HepG2 (cell line): Measurements from ENCODE around the gene CAMTA1.

Experiments
- KAT2B ChIP-seq: fragments of 150-350 bp; IDR thresholded peaks from 2 replicates; pipeline ENCODE4 v1.6.1; 2014; ENCODE audit warnings: low read depth, low read length, borderline replicate concordance
- NFIB ChIP-seq: sonication (generic); formaldehyde crosslinking; IDR thresholded peaks from 2 replicates; pipeline ENCODE4 v1.9.0; 2021; ENCODE audit warnings: missing genetic modification reagents, mild to moderate bottlenecking, borderline replicate concordance
- ZNF143 ChIP-seq: sonication (generic); formaldehyde crosslinking; IDR thresholded peaks from 2 replicates; pipeline ENCODE4 v1.4.0; 2020; ENCODE audit warnings: missing genetic modification reagents
- ZNF263 ChIP-seq: sonication (generic); formaldehyde crosslinking; IDR thresholded peaks from 2 replicates; pipeline ENCODE4 v1.4.0; 2020; ENCODE audit warnings: missing genetic modification reagents
- TF ChIP-seq, protein P1 (sequence below): sonication (generic); formaldehyde crosslinking; IDR thresholded peaks from 2 replicates; pipeline ENCODE4 v1.4.0; 2020; ENCODE audit warnings: mild to moderate bottlenecking, missing genetic modification reagents
- TF ChIP-seq, protein P2 (sequence below): sonication (generic); formaldehyde crosslinking; IDR thresholded peaks from 2 replicates; pipeline ENCODE4 v1.4.0; 2020; ENCODE audit warnings: mild to moderate bottlenecking, missing genetic modification reagents
- TF ChIP-seq, protein P3 (sequence below): sonication (generic); formaldehyde crosslinking; IDR thresholded peaks from 2 replicates; pipeline ENCODE4 v1.5.0; 2020; ENCODE audit warnings: mild to moderate bottlenecking, missing genetic modification reagents, moderate library complexity
- TF ChIP-seq, protein P4 (sequence below): sonication (generic); formaldehyde crosslinking; IDR thresholded peaks from 2 replicates; pipeline ENCODE4 v1.4.0; 2020; ENCODE audit warnings: missing genetic modification reagents
- TF ChIP-seq, protein P5 (sequence below): IDR thresholded peaks from 2 replicates; pipeline ENCODE4 v1.6.1; 2016; ENCODE audit warnings: missing compliant biosample characterization, missing genetic modification reagents, borderline replicate concordance

DNA sequence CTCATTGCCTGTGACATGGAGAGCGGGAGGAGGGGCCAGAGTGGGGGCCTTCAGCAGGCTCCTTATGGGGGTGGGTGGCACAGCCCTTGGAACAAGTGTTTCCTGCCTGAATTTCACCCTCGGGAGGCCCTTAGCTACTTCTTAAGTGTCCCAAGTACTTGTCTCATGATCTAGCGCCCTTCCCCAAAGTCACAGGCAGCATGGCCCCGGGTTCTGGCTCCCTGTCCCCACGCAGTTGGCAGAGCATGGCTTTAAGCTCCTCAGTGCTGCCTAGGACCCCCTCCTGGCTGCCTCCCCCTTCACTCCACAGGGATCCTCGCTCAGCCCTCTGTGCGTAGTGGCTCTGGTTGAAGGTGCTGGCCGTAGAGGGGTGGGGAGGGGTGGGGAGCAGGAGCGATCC is 197.2 kb downstream of the CAMTA1 start:
- TF ChIP-seq, protein P1, sequence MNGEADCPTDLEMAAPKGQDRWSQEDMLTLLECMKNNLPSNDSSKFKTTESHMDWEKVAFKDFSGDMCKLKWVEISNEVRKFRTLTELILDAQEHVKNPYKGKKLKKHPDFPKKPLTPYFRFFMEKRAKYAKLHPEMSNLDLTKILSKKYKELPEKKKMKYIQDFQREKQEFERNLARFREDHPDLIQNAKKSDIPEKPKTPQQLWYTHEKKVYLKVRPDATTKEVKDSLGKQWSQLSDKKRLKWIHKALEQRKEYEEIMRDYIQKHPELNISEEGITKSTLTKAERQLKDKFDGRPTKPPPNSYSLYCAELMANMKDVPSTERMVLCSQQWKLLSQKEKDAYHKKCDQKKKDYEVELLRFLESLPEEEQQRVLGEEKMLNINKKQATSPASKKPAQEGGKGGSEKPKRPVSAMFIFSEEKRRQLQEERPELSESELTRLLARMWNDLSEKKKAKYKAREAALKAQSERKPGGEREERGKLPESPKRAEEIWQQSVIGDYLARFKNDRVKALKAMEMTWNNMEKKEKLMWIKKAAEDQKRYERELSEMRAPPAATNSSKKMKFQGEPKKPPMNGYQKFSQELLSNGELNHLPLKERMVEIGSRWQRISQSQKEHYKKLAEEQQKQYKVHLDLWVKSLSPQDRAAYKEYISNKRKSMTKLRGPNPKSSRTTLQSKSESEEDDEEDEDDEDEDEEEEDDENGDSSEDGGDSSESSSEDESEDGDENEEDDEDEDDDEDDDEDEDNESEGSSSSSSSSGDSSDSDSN (CRISPR knock-in tag): no peak
- TF ChIP-seq ZNF143: no peak
- no peak for TF ChIP-seq ZNF263 (CRISPR knock-in tag)
- TF ChIP-seq, protein P2, sequence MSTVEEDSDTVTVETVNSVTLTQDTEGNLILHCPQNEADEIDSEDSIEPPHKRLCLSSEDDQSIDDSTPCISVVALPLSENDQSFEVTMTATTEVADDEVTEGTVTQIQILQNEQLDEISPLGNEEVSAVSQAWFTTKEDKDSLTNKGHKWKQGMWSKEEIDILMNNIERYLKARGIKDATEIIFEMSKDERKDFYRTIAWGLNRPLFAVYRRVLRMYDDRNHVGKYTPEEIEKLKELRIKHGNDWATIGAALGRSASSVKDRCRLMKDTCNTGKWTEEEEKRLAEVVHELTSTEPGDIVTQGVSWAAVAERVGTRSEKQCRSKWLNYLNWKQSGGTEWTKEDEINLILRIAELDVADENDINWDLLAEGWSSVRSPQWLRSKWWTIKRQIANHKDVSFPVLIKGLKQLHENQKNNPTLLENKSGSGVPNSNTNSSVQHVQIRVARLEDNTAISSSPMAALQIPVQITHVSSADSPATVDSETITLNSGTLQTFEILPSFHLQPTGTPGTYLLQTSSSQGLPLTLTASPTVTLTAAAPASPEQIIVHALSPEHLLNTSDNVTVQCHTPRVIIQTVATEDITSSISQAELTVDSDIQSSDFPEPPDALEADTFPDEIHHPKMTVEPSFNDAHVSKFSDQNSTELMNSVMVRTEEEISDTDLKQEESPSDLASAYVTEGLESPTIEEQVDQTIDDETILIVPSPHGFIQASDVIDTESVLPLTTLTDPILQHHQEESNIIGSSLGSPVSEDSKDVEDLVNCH (CRISPR knock-in tag): no peak
- no peak for TF ChIP-seq NFIB (CRISPR knock-in tag)
- TF ChIP-seq, protein P3, sequence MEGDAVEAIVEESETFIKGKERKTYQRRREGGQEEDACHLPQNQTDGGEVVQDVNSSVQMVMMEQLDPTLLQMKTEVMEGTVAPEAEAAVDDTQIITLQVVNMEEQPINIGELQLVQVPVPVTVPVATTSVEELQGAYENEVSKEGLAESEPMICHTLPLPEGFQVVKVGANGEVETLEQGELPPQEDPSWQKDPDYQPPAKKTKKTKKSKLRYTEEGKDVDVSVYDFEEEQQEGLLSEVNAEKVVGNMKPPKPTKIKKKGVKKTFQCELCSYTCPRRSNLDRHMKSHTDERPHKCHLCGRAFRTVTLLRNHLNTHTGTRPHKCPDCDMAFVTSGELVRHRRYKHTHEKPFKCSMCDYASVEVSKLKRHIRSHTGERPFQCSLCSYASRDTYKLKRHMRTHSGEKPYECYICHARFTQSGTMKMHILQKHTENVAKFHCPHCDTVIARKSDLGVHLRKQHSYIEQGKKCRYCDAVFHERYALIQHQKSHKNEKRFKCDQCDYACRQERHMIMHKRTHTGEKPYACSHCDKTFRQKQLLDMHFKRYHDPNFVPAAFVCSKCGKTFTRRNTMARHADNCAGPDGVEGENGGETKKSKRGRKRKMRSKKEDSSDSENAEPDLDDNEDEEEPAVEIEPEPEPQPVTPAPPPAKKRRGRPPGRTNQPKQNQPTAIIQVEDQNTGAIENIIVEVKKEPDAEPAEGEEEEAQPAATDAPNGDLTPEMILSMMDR (CRISPR knock-in tag): no peak
- TF ChIP-seq, protein P4, sequence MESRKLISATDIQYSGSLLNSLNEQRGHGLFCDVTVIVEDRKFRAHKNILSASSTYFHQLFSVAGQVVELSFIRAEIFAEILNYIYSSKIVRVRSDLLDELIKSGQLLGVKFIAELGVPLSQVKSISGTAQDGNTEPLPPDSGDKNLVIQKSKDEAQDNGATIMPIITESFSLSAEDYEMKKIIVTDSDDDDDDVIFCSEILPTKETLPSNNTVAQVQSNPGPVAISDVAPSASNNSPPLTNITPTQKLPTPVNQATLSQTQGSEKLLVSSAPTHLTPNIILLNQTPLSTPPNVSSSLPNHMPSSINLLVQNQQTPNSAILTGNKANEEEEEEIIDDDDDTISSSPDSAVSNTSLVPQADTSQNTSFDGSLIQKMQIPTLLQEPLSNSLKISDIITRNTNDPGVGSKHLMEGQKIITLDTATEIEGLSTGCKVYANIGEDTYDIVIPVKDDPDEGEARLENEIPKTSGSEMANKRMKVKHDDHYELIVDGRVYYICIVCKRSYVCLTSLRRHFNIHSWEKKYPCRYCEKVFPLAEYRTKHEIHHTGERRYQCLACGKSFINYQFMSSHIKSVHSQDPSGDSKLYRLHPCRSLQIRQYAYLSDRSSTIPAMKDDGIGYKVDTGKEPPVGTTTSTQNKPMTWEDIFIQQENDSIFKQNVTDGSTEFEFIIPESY (CRISPR knock-in tag): no peak
- TF ChIP-seq, protein P5, sequence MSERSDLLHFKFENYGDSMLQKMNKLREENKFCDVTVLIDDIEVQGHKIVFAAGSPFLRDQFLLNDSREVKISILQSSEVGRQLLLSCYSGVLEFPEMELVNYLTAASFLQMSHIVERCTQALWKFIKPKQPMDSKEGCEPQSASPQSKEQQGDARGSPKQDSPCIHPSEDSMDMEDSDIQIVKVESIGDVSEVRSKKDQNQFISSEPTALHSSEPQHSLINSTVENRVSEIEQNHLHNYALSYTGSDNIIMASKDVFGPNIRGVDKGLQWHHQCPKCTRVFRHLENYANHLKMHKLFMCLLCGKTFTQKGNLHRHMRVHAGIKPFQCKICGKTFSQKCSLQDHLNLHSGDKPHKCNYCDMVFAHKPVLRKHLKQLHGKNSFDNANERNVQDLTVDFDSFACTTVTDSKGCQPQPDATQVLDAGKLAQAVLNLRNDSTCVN: no peak
- no peak for TF ChIP-seq KAT2B
